Transverse colon (tissue), 4 donors: Measurements from ENCODE around the gene PTPN3.

Experiments
- EP300 ChIP-seq: sonication (generic); formaldehyde crosslinking; IDR thresholded peaks from one replicate; pipeline ENCODE4 v1.6.1; 2017; ENCODE audit warnings: antibody characterized with exemption, low read depth
- POLR2AphosphoS5 ChIP-seq, 3 donors: sonication (generic); formaldehyde crosslinking; IDR thresholded peaks; one replicate each; pipeline ENCODE4 v1.6.1; 2016; ENCODE audit warnings: antibody characterized with exemption in 3 of 3
- TF ChIP-seq, protein P1 (sequence below), 5 experiments: fragments of 200-600 bp in 3 of 5; fragments of 450-650 bp in 2 of 5; sonication (generic) in 3 of 5; IDR thresholded peaks; 1 replicate in 2 of 5; 2 replicates in 3 of 5; pipeline ENCODE4 v1.5.1; 2016 to 2017; ENCODE audit warnings: antibody characterized with exemption in 5 of 5, inconsistent platforms in 3 of 5, mild to moderate bottlenecking in 2 of 5, moderate library complexity in 1 of 5

GRCh38 chr9:109369285-109369684 lies 128.8 kb downstream of the PTPN3 start:
- TF ChIP-seq, protein P1, sequence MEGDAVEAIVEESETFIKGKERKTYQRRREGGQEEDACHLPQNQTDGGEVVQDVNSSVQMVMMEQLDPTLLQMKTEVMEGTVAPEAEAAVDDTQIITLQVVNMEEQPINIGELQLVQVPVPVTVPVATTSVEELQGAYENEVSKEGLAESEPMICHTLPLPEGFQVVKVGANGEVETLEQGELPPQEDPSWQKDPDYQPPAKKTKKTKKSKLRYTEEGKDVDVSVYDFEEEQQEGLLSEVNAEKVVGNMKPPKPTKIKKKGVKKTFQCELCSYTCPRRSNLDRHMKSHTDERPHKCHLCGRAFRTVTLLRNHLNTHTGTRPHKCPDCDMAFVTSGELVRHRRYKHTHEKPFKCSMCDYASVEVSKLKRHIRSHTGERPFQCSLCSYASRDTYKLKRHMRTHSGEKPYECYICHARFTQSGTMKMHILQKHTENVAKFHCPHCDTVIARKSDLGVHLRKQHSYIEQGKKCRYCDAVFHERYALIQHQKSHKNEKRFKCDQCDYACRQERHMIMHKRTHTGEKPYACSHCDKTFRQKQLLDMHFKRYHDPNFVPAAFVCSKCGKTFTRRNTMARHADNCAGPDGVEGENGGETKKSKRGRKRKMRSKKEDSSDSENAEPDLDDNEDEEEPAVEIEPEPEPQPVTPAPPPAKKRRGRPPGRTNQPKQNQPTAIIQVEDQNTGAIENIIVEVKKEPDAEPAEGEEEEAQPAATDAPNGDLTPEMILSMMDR (IDR thresholded peaks at IDR 0.05): no peak
- TF ChIP-seq POLR2AphosphoS5 (IDR thresholded peaks at IDR 0.05) (no peak), EP300 (no peak)
